BLaER1 (cell line): Measurements from ENCODE around the gene TDRD6.

Experiments used
- H3K27ac ChIP-seq: shearing (Covaris generic); formaldehyde crosslinking; 2 replicates; pipeline ENCODE4 v1.8.1; 2022
- H3K27me3 ChIP-seq: shearing (Covaris generic); formaldehyde crosslinking; 2 replicates; pipeline ENCODE4 v1.8.1; 2022
- H3K36me3 ChIP-seq: shearing (Covaris generic); formaldehyde crosslinking; 2 replicates; pipeline ENCODE4 v1.8.1; 2022
- H3K4me1 ChIP-seq: shearing (Covaris generic); formaldehyde crosslinking; 2 replicates; pipeline ENCODE4 v1.8.1; 2022
- H3K4me2 ChIP-seq: shearing (Covaris generic); formaldehyde crosslinking; 2 replicates; pipeline ENCODE4 v1.8.1; 2022
- H3K4me3 ChIP-seq: shearing (Covaris generic); formaldehyde crosslinking; 2 replicates; pipeline ENCODE4 v1.8.1; 2022
- H3K9ac ChIP-seq: shearing (Covaris generic); formaldehyde crosslinking; 2 replicates; pipeline ENCODE4 v1.8.1; 2022
- H3K9me3 ChIP-seq: shearing (Covaris generic); formaldehyde crosslinking; 2 replicates; pipeline ENCODE4 v1.8.1; 2022
- H4K20me1 ChIP-seq: shearing (Covaris generic); formaldehyde crosslinking; 2 replicates; pipeline ENCODE4 v1.8.1; 2022
- Cebpa-rat ChIP-seq: shearing (Covaris generic); IDR thresholded peaks from 2 replicates; pipeline ENCODE4 v1.8.1; 2022

TDRD6 gene

DNA sequence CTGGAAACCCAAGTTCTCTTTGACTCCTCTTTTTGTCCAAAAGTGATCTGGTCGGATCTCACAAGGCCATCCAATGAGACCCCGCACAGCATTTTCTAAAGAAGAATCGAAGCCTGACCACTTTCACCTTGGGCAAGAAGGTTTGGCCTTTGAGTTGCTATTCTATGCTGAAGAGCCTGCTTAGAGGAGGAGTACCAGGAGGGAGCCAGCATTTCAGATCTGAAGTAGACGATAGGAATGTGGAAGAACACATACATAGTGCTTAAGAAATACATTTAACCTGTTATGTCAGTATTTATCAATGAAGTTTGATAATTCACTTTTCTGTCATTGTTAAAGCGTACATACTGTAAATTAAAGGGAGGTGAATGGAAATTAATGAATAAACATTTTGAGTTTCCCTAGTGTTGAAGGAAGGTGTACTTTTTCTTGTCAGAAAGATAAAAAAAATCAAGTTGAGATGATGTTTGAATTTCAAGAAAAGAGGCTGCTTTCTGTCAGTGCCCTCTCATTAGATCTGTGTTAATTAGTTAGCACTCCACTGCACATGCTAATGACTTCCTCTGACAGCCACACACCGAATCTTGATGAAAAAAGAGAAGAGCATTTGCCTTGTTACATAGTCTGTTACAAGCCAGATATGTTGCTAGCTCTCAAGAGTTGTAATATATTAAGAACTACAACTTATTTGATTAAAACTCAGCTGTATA is 10.9 kb upstream of the TDRD6 start:
- no peak for TF ChIP-seq Cebpa-rat
- H3K9me3 ChIP-seq, result no peaks in the 10 kb centered on the region
- H3K9ac ChIP-seq, result no peak overlapping the region
- no peaks in the 10 kb centered on the region for H4K20me1 ChIP-seq
- 0 out of 2 replicates have a peak, but pooled peaks cover 4% of the 10 kb centered on the region for H3K4me1 ChIP-seq
- H3K36me3 ChIP-seq, result no peaks in the 10 kb centered on the region
- no peak overlapping the region for H3K4me2 ChIP-seq
- no peaks in the 10 kb centered on the region for H3K27me3 ChIP-seq
- no peak overlapping the region for H3K27ac ChIP-seq
- H3K4me3 ChIP-seq, result no peak overlapping the region

DNA sequence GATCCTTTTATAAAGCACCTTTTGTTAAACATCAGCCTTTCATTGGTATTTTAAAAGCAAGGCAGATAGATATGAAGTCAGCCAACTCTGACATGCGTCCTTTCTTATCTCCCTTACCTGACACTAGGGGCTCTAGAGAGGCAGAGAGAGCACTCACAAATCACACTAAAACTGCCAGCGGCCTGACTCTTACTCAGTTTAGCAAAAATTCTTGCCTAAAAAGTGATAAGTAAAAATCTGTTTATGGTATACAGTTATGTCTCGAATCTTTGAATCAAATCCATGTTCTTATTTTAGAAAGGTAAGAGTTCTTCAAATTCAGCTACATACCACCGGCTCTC is 10.4 kb upstream of the TDRD6 start:
- no peaks in the 10 kb centered on the region for H3K9me3 ChIP-seq
- H3K27ac ChIP-seq, result no peak overlapping the region
- H3K4me1 ChIP-seq, result 0 out of 2 replicates have a peak, but pooled peaks cover 4% of the 10 kb centered on the region
- H3K4me3 ChIP-seq, result no peak overlapping the region
- H3K36me3 ChIP-seq, result no peaks in the 10 kb centered on the region
- H3K4me2 ChIP-seq, result no peak overlapping the region
- TF ChIP-seq Cebpa-rat, result no peak
- H4K20me1 ChIP-seq, result no peaks in the 10 kb centered on the region
- no peak overlapping the region for H3K9ac ChIP-seq
- H3K27me3 ChIP-seq, result no peaks in the 10 kb centered on the region

DNA sequence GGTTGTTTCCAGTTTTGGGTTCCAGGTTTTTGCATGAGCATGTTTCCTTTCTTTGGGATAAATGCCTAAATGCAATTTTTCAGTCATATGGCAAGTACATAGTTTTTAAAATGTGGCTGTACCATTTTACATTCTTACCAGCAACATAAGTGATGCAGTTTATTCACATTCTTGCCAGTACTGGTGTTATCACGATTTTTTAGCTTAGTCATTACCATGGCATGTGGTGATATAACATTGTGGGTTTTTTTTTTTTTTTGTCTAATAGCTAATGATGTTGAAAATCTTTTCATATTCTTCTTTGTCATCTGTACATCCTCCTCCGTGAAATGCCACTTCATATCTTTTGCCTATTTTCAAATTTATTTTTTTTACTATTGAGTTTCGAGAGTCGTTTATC is 2.9 kb upstream of the TDRD6 start:
- Histone ChIP-seq H3K9ac (no peak overlapping the region), H3K4me3 (no peak overlapping the region), H3K4me1 (no peaks in the 10 kb centered on the region), H3K4me2 (no peak overlapping the region), H3K36me3 (no peaks in the 10 kb centered on the region), H3K27ac (no peak overlapping the region), H3K9me3 (peaks cover 19% of the 10 kb centered on the region), H4K20me1 (no peaks in the 10 kb centered on the region), H3K27me3 (no peaks in the 10 kb centered on the region)
- TF ChIP-seq Cebpa-rat, result no peak

DNA sequence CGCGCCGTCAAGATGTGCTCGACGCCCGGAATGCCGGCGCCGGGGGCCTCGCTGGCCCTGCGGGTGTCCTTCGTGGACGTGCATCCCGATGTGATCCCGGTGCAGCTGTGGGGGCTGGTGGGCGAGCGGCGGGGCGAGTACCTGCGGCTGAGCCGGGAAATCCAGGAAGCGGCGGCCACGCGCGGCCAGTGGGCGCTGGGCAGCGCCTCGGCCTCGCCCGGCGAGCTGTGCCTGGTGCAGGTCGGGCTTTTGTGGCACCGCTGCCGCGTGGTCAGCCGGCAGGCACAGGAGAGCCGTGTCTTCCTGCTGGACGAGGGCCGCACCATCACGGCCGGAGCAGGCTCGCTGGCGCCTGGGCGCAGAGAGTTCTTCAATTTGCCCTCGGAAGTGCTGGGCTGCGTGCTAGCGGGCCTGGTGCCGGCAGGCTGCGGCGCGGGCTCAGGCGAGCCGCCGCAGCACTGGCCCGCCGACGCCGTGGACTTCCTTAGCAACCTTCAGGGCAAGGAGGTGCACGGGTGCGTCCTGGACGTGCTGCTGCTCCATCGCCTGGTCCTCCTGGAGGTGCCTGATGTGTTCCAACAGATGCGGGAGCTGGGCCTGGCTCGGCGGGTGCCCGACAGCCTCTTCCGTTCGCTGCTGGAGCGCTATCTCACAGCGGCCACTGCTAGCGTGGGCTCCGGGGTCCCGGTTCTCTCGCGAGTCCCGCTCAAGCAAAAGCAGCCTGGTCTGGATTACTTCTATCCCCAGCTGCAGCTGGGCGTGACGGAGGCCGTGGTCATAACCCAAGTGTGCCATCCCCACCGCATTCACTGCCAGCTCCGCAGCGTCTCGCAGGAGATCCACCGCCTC is 656 bp downstream of the TDRD6 start:
- Histone ChIP-seq H3K27me3 (no peaks in the 10 kb centered on the region), H3K4me1 (no peaks in the 10 kb centered on the region), H3K36me3 (no peaks in the 10 kb centered on the region), H4K20me1 (no peaks in the 10 kb centered on the region), H3K4me3 (no peak overlapping the region), H3K9ac (no peak overlapping the region), H3K27ac (no peak overlapping the region), H3K4me2 (no peak overlapping the region), H3K9me3 (peaks cover 19% of the 10 kb centered on the region)
- TF ChIP-seq Cebpa-rat, result no peak

DNA sequence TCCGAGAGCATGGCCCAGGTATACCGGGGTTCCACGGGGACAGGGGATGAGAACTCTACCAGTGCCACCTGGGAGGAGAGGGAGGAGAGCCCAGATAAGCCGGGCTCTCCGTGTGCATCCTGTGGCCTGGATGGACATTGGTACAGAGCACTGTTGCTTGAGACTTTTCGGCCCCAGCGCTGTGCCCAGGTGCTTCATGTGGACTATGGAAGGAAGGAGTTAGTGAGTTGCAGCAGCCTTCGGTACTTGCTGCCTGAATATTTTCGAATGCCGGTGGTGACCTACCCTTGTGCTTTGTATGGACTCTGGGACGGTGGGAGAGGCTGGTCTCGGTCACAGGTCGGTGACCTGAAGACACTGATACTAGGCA is 1.3 kb downstream of the TDRD6 start:
- H3K4me1 ChIP-seq, result no peaks in the 10 kb centered on the region
- no peak for TF ChIP-seq Cebpa-rat
- no peak overlapping the region for H3K9ac ChIP-seq
- H4K20me1 ChIP-seq, result no peaks in the 10 kb centered on the region
- no peak overlapping the region for H3K4me3 ChIP-seq
- no peaks in the 10 kb centered on the region for H3K36me3 ChIP-seq
- no peak overlapping the region for H3K27ac ChIP-seq
- peaks cover 19% of the 10 kb centered on the region for H3K9me3 ChIP-seq
- H3K27me3 ChIP-seq, result no peaks in the 10 kb centered on the region
- no peak overlapping the region for H3K4me2 ChIP-seq

DNA sequence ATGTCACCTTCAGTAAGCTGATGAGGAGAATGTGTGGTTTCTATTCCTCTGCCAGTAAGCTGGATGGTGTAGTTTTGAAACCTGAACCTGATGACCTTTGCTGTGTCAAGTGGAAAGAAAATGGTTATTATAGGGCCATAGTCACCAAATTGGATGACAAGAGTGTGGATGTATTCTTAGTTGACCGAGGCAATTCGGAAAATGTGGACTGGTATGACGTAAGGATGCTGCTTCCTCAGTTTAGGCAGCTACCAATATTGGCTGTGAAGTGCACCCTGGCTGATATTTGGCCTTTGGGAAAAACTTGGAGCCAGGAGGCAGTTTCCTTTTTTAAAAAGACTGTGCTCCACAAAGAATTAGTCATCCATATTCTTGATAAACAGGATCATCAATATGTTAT is 2.0 kb downstream of the TDRD6 start:
- Histone ChIP-seq H3K27me3 (no peaks in the 10 kb centered on the region), H3K4me2 (no peak overlapping the region), H3K4me3 (no peak overlapping the region), H4K20me1 (no peaks in the 10 kb centered on the region), H3K9me3 (peaks cover 19% of the 10 kb centered on the region), H3K4me1 (no peaks in the 10 kb centered on the region), H3K36me3 (no peaks in the 10 kb centered on the region), H3K27ac (no peak overlapping the region), H3K9ac (no peak overlapping the region)
- no peak for TF ChIP-seq Cebpa-rat

DNA sequence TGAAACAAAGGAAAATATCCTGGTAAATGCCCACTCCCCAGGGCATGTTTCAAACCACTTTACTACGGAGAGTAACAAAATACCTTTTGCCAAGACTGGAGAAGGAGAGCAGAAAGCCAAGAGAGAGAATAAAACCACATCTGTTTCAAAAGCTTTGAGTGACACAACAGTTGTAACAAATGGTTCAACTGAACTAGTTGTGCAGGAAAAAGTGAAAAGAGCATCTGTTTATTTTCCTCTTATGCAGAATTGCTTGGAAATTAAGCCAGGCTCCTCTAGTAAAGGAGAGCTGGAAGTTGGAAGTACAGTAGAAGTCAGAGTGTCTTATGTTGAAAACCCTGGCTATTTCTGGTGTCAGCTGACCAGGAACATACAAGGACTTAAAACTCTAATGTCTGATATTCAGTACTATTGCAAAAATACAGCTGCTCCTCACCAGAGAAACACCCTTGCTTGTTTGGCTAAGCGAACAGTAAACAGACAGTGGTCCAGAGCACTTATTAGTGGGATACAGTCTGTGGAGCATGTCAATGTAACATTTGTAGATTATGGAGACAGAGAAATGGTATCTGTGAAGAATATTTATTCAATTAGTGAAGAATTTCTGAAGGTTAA is 2.6 kb downstream of the TDRD6 start:
- no peaks in the 10 kb centered on the region for H3K27me3 ChIP-seq
- H3K36me3 ChIP-seq, result no peaks in the 10 kb centered on the region
- no peak overlapping the region for H3K9ac ChIP-seq
- H3K4me3 ChIP-seq, result no peak overlapping the region
- H3K27ac ChIP-seq, result no peak overlapping the region
- peaks cover 19% of the 10 kb centered on the region for H3K9me3 ChIP-seq
- H4K20me1 ChIP-seq, result no peaks in the 10 kb centered on the region
- TF ChIP-seq Cebpa-rat, result no peak
- H3K4me1 ChIP-seq, result no peaks in the 10 kb centered on the region
- no peak overlapping the region for H3K4me2 ChIP-seq

DNA sequence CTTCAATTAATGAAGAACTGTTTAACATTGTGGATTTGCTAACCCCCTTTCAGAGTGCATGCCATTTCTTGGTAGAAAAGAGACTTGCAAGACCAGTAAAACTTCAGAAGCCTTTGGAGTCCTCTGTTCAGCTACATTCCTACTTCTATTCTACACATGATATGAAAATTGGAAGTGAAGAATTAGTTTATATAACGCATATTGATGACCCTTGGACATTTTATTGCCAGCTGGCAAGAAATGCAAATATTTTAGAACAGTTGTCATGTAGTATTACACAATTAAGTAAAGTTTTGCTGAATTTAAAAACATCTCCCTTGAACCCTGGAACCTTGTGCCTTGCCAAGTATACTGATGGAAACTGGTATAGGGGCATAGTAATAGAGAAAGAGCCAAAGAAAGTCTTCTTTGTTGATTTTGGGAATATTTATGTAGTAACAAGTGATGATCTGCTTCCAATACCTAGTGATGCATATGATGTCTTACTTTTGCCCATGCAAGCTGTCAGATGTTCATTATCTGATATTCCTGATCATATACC is 3.3 kb downstream of the TDRD6 start:
- no peak overlapping the region for H3K4me2 ChIP-seq
- no peak overlapping the region for H3K27ac ChIP-seq
- no peaks in the 10 kb centered on the region for H3K36me3 ChIP-seq
- no peak for TF ChIP-seq Cebpa-rat
- no peaks in the 10 kb centered on the region for H3K4me1 ChIP-seq
- H3K4me3 ChIP-seq, result no peak overlapping the region
- no peaks in the 10 kb centered on the region for H3K27me3 ChIP-seq
- no peak overlapping the region for H3K9ac ChIP-seq
- H3K9me3 ChIP-seq, result peaks cover 19% of the 10 kb centered on the region
- H4K20me1 ChIP-seq, result no peaks in the 10 kb centered on the region

DNA sequence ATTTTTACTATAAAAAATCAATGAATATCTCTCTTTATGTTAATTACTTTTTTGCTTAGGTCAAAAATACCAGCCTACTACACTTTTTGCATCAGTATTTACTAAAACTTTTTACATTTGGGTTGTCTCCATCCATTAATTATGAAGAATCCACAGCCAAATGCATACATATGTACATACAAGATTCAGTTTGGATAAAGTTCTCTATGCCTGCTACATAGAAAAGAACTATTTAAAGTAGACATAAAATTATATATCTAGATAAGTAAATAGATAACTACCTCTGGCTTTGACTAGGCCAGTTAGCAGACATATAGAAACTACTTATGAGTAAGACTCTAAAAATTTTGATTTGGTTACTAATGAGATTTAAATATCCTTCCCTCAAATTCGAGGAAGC is 12.3 kb downstream of the TDRD6 start:
- no peak for TF ChIP-seq Cebpa-rat
- Histone ChIP-seq H3K9ac (no peak overlapping the region), H3K9me3 (no peaks in the 10 kb centered on the region), H4K20me1 (no peaks in the 10 kb centered on the region), H3K4me1 (no peaks in the 10 kb centered on the region), H3K27me3 (no peaks in the 10 kb centered on the region), H3K4me3 (no peak overlapping the region), H3K36me3 (no peaks in the 10 kb centered on the region), H3K27ac (no peak overlapping the region), H3K4me2 (no peak overlapping the region)

DNA sequence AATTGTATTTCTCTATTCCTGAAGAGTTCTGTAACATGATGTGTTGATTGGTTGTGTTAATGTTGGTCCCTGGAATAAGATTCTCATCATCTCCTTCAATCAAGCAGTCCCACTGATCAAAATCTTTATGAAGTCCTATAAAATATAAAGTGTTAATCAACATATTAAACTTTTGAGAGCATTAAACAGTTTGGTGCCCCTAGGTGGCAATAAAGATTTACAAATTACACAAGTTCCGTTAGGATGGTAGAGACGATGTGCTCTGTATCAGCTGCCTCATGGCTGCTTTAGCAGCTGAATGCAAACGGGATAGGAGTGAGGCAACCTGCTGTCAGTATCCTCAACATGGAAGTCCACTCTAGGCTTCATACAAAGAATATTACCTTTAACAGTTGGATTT is 16.9 kb downstream of the TDRD6 start:
- Histone ChIP-seq H4K20me1 (no peaks in the 10 kb centered on the region), H3K4me2 (no peak overlapping the region), H3K27me3 (no peaks in the 10 kb centered on the region), H3K4me1 (no peaks in the 10 kb centered on the region), H3K36me3 (no peaks in the 10 kb centered on the region), H3K27ac (no peak overlapping the region), H3K9ac (no peak overlapping the region), H3K9me3 (no peaks in the 10 kb centered on the region), H3K4me3 (no peak overlapping the region)
- no peak for TF ChIP-seq Cebpa-rat
